AG09309 (cell line): ENCODE measurements around the gene NPY5R.

Experiments
- DNase-seq: peaks from one replicate; pipeline ENCODE4 v3.0.0-alpha.2; 2010; ENCODE audit warnings: low read depth
- H3K4me3 ChIP-seq: 2 replicates; pipeline ENCODE4 v1.5.1; 2011; ENCODE audit warnings: mild to moderate bottlenecking, low read depth, low read length, moderate library complexity; ENCODE audit not compliant: control insufficient read depth
- CTCF ChIP-seq: IDR thresholded peaks from 2 replicates; pipeline ENCODE4 v1.5.1; 2011; ENCODE audit warnings: mild to moderate bottlenecking, low read depth, low read length, inconsistent platforms; ENCODE audit not compliant: insufficient read depth, control insufficient read depth; ENCODE audit errors: missing control alignments

Gene NPY5R

GRCh38 chr4:163382178-163382869 lies 38.6 kb downstream of the NPY5R start:
- DNase-seq = no peak
- H3K4me3 ChIP-seq = no peak overlapping the region
- no peak for TF ChIP-seq CTCF

- TF ChIP-seq CTCF = no peak
- no peak for DNase-seq
- H3K4me3 ChIP-seq = no peak overlapping the region
These were observed 40.7 kb downstream of the NPY5R start for GRCh38 chr4:163384434-163384833.

GRCh38 chr4:163384926-163385325 lies 41.2 kb downstream of the NPY5R start:
- TF ChIP-seq CTCF = no peak
- DNase-seq = no peak

GRCh38 chr4:163385466-163385865 lies 41.8 kb downstream of the NPY5R start:
- no peak for TF ChIP-seq CTCF
- no peak for DNase-seq
- no peak overlapping the region for H3K4me3 ChIP-seq

More at GRCh38 chr4:163384926-163385325, 41.2 kb downstream of the NPY5R start:
- no peak overlapping the region for H3K4me3 ChIP-seq

GRCh38 chr4:163391756-163392155 lies 48.1 kb downstream of the NPY5R start:
- no peak for DNase-seq
- no peak for TF ChIP-seq CTCF
- no peak overlapping the region for H3K4me3 ChIP-seq

- H3K4me3 ChIP-seq = no peak overlapping the region
- no peak for DNase-seq
- no peak for TF ChIP-seq CTCF
These were observed 48.6 kb downstream of the NPY5R start for GRCh38 chr4:163392328-163392727.
